ENCODE results near the gene UTS2B. TPM values are rescaled to one million over a fixed set of nuclear protein-coding genes. Genes with fewer than 3 reads are reported as not detected.
A peak's percentile ranks its signal among the peaks of the same experiment; 100 is the strongest.

UTS2B gene
- total and polyA plus RNA-seq, 4 donors: 0.10 to 2.4 (median 0.31) TPM

DNA sequence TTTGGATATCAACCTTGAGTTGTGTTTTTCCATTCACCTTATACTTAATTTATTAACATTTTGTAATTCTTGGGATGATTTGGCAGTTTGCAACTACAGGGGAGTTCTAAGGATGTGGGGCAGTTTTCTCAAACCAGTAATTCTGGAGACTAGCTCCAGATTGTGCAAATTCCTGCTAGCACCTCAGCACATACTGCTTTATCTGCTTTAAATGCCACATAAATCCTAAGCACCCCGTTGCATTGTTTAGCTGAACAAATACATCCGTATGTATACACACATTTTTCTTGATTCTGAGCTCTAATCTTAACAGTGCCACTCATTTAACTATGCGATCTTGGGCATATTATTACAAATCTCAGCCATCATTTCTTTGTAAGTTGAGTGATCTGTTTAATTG, 16.9 kb upstream of the UTS2B start:
- Histone ChIP-seq H3K27ac (ENCODE audit: low read depth in 1 of 2, low read length in 1 of 2) (no peak overlapping the region), H3K4me1 (ENCODE audit: control insufficient read depth in 5 of 5, insufficient read depth in 5 of 5, low read length in 5 of 5) (peaks cover 0 to 52% (median 25%) of the 10 kb centered on the region in 5 donors), H3K27me3 (ENCODE audit: control insufficient read depth in 3 of 3, insufficient read depth in 3 of 3, low read length in 2 of 3) (no peaks in the 10 kb centered on the region), H3K36me3 (ENCODE audit: control insufficient read depth in 4 of 4, insufficient read depth in 4 of 4, low read length in 4 of 4) (no peaks in the 10 kb centered on the region), H3K4me3 (no peak overlapping the region), H3K9ac (ENCODE audit: insufficient read depth in 1 of 2, low read length in 2 of 2) (no peak overlapping the region), H3K9me3 (ENCODE audit: control insufficient read depth in 4 of 4, insufficient read depth in 3 of 4, low read length in 3 of 4) (no peaks in the 10 kb centered on the region)
- TF ChIP-seq, protein P1, sequence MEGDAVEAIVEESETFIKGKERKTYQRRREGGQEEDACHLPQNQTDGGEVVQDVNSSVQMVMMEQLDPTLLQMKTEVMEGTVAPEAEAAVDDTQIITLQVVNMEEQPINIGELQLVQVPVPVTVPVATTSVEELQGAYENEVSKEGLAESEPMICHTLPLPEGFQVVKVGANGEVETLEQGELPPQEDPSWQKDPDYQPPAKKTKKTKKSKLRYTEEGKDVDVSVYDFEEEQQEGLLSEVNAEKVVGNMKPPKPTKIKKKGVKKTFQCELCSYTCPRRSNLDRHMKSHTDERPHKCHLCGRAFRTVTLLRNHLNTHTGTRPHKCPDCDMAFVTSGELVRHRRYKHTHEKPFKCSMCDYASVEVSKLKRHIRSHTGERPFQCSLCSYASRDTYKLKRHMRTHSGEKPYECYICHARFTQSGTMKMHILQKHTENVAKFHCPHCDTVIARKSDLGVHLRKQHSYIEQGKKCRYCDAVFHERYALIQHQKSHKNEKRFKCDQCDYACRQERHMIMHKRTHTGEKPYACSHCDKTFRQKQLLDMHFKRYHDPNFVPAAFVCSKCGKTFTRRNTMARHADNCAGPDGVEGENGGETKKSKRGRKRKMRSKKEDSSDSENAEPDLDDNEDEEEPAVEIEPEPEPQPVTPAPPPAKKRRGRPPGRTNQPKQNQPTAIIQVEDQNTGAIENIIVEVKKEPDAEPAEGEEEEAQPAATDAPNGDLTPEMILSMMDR (IDR thresholded peaks at IDR 0.05; ENCODE audit: control extremely low read depth, extremely low read depth): no peak
- DNase-seq (peak in 2 of 3 donors; percentile 44 to 55), ATAC-seq (ENCODE audit: insufficient read depth, low FRiP score) (no peak)
- 58 to 81% methylated on average over 3 of the region's 3 CpGs for WGBS, 2 donors

DNA sequence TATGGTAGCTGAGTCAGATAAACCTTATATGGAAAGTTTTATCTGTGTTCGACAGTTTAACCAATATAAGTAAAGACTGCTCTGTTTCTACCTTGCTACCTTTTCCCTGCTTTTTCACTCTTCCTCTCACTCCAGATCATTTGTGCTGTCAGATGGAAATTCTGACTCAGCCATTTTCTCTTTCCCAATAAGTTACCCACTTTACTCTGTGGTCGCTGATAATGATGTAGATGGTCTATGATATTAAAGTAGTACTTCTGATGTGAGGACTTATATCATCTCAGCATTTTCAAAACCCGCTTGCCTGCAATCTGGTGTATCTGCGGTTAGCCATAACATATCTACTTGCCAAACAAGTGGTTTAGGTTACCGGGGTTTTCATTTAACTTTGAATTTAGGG, 15.0 kb upstream of the UTS2B start:
- DNase-seq (no peak), ATAC-seq (ENCODE audit: insufficient read depth, low FRiP score) (no peak)
- Histone ChIP-seq H3K9me3 (ENCODE audit: control insufficient read depth in 4 of 4, insufficient read depth in 3 of 4, low read length in 3 of 4) (no peaks in the 10 kb centered on the region), H3K4me1 (ENCODE audit: control insufficient read depth in 5 of 5, insufficient read depth in 5 of 5, low read length in 5 of 5) (peaks cover 0 to 33% (median 16%) of the 10 kb centered on the region in 5 donors), H3K4me3 (no peak overlapping the region), H3K27ac (ENCODE audit: low read depth in 1 of 2, low read length in 1 of 2) (no peak overlapping the region), H3K36me3 (ENCODE audit: control insufficient read depth in 4 of 4, insufficient read depth in 4 of 4, low read length in 4 of 4) (no peaks in the 10 kb centered on the region), H3K9ac (ENCODE audit: insufficient read depth in 1 of 2, low read length in 2 of 2) (no peak overlapping the region), H3K27me3 (ENCODE audit: control insufficient read depth in 3 of 3, insufficient read depth in 3 of 3, low read length in 2 of 3) (no peaks in the 10 kb centered on the region)
- TF ChIP-seq, protein P1 (IDR thresholded peaks at IDR 0.05; ENCODE audit: control extremely low read depth, extremely low read depth): no peak
- WGBS, 2 donors: 89 to 94% methylated on average over 5 of the region's 5 CpGs

DNA sequence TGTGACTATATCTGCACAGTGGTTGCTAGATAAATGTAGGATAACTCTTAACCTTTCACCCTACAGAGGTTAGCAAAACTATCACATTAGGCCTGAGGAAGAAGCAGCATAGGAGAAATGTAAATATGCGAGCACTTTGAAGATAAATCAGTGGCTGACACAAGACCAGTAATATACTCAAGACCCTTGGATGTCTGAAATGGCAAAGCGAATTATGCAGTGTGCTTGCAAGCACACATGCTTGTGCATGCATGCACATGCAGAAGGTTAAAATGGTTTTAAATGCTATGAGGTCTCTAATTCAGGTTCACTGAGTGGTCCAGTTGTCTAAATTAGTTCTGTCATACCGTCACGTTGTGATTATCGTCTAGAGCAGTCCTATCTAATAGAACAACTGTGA, 13.6 kb upstream of the UTS2B start:
- Histone ChIP-seq H3K4me1 (ENCODE audit: control insufficient read depth in 5 of 5, insufficient read depth in 5 of 5, low read length in 5 of 5) (peaks cover 0 to 36% (median 16%) of the 10 kb centered on the region in 5 donors), H3K27ac (ENCODE audit: low read depth in 1 of 2, low read length in 1 of 2) (no peak overlapping the region), H3K27me3 (ENCODE audit: control insufficient read depth in 3 of 3, insufficient read depth in 3 of 3, low read length in 2 of 3) (no peaks in the 10 kb centered on the region), H3K9me3 (ENCODE audit: control insufficient read depth in 4 of 4, insufficient read depth in 3 of 4, low read length in 3 of 4) (no peaks in the 10 kb centered on the region), H3K36me3 (ENCODE audit: control insufficient read depth in 4 of 4, insufficient read depth in 4 of 4, low read length in 4 of 4) (no peaks in the 10 kb centered on the region), H3K9ac (ENCODE audit: insufficient read depth in 1 of 2, low read length in 2 of 2) (no peak overlapping the region), H3K4me3 (no peak overlapping the region)
- WGBS, 2 donors: 93 to 95% methylated on average over 5 of the region's 5 CpGs
- ATAC-seq (ENCODE audit: insufficient read depth, low FRiP score): no peak
- TF ChIP-seq, protein P1 (IDR thresholded peaks at IDR 0.05; ENCODE audit: control extremely low read depth, extremely low read depth): no peak
- no peak for DNase-seq

DNA sequence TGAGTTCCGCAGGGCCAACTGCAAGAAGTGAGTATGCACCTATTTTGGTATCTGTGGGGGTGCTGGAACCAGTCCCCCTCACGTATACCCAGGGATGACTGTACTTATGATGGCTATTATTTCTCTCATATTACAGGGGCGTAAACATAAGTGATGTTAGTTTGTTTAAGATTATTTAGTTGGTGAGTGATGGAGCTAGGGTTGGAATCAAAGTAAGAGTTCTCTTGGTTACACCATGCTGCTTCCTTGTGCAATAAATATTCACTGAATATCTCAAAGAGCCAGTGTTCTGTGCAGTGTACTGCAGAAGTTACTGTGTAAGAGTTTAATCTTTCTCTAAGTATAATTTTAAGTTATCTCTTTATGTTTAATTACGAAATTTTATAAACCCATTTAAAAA, 12.8 kb upstream of the UTS2B start:
- Histone ChIP-seq H3K27me3 (ENCODE audit: control insufficient read depth in 3 of 3, insufficient read depth in 3 of 3, low read length in 2 of 3) (no peaks in the 10 kb centered on the region), H3K9ac (ENCODE audit: insufficient read depth in 1 of 2, low read length in 2 of 2) (no peak overlapping the region), H3K4me1 (ENCODE audit: control insufficient read depth in 5 of 5, insufficient read depth in 5 of 5, low read length in 5 of 5) (peaks cover 0 to 38% (median 16%) of the 10 kb centered on the region in 5 donors), H3K36me3 (ENCODE audit: control insufficient read depth in 4 of 4, insufficient read depth in 4 of 4, low read length in 4 of 4) (no peaks in the 10 kb centered on the region), H3K9me3 (ENCODE audit: control insufficient read depth in 4 of 4, insufficient read depth in 3 of 4, low read length in 3 of 4) (no peaks in the 10 kb centered on the region), H3K27ac (ENCODE audit: low read depth in 1 of 2, low read length in 1 of 2) (no peak overlapping the region), H3K4me3 (no peak overlapping the region)
- ATAC-seq (ENCODE audit: insufficient read depth, low FRiP score) (no peak), DNase-seq (no peak)
- WGBS, 2 donors: 67 to 91% methylated on average over 4 of the region's 4 CpGs
- TF ChIP-seq, protein P1 (IDR thresholded peaks at IDR 0.05; ENCODE audit: control extremely low read depth, extremely low read depth): no peak

Data from lung (tissue), 12 donors.